ENCODE data around the gene ARAP2.
A peak's percentile ranks its signal among the peaks of the same experiment; 100 is the strongest.

- no peak for TF ChIP-seq EZH2phosphoT487 (IDR thresholded peaks at IDR 0.05; ENCODE audit: low read depth, severe bottlenecking, unreplicated experiment)
- peak; percentile 71 for TF ChIP-seq CTCF (IDR thresholded peaks at IDR 0.05; ENCODE audit: poor library complexity)
- TF ChIP-seq EZH2 (IDR thresholded peaks at IDR 0.05; ENCODE audit: borderline replicate concordance) = no peak
Observed at GRCh38 chr4:36187723-36188333, 56.5 kb downstream of the ARAP2 start.
